Activated T-helper 2 cell treated with anti-CD3 and anti-CD28 coated beads, Interferon-gamma antibody, Interleukin-2, Interleukin-4, amounts not matched to agents 10 μg/mL and 5 μg/mL and 100 μg/mL, durations not matched to agents 14 hours and 24 hours and 36 hours (primary cell): ENCODE results near the gene BTBD19. TPM values are rescaled to one million over a fixed set of nuclear protein-coding genes. Genes with fewer than 3 reads are reported as not detected.
"Not testable (repeated sequence)": the region's sequence is repeated elsewhere in the genome, so short reads cannot be mapped to it uniquely, and the experiment has no call there.

ENCODE experiments used
- DNase-seq: peaks from one replicate; pipeline ENCODE4 v3.0.0; 2021; ENCODE audit warnings: low spot score
- H3K27ac Mint-ChIP-seq: one replicate; pipeline ENCODE4 v1.8.0; 2021; ENCODE audit warnings: mixed read lengths
- H3K27me3 Mint-ChIP-seq: one replicate; pipeline ENCODE4 v1.8.0; 2021; ENCODE audit warnings: low read depth, mixed read lengths
- H3K36me3 Mint-ChIP-seq: one replicate; pipeline ENCODE4 v1.8.0; 2021; ENCODE audit warnings: low read depth, mixed read lengths
- H3K4me1 Mint-ChIP-seq: one replicate; pipeline ENCODE4 v1.8.0; 2021; ENCODE audit warnings: low read depth, mixed read lengths
- H3K4me3 Mint-ChIP-seq: one replicate; pipeline ENCODE4 v1.8.0; 2021; ENCODE audit warnings: low read depth, mild to moderate bottlenecking, moderate library complexity, mixed read lengths
- H3K9me3 Mint-ChIP-seq: one replicate; pipeline ENCODE4 v1.8.0; 2021; ENCODE audit warnings: mixed read lengths
- intact Hi-C: fragments of 100-400 bp; cut with micrococcal nuclease; formaldehyde crosslinking; loops from one replicate; pipeline ENCODE4 v1.15.1; 2023
- total RNA-seq: library from RNA; stranded (reverse); gene quantifications from 2 replicates; pipeline ENCODE4 v1.2.3, GENCODE V29; 2022

BTBD19 gene
- total RNA-seq, 1 donor from 2014 or later, result 17.0 TPM

DNA sequence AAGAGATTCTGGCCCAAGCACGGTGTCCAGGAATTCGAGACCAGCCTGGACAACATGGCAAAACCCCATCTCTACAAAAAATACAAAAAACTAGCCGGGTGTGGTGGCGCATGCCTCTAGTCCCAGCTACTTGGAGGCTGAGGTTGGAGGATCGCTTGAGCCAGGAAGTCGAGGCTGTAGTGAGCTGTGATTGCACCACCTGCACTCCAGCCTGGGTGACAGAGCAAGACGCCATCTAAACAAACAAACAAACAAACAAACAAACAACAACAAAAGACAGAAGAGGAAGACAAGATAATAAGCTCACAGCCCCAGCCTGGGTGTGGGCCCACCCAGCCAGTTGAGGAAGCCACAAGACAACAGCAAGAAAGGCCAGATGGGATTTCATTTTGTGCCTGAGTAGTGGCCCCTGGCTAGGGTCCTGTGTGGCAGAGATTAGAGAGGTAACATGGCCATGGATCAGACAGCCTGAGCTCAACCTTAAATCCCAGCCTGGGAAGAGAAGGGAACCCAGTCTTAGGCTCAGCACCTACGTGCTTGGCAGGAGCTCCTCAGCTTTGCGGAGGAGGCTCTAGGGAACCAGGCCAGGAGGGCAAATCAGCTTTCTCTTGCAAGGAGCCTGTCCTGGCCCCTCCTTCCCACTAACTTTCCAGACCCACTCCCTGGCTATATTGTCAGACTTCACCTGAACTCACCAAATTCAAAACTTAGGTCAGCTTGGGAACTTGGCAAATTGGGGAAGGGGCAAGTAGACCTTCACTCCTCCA is 15.4 kb upstream of the BTBD19 start:
- no peak for DNase-seq
- Mint-ChIP-seq H3K27me3 (no peaks in the 10 kb centered on the region), H3K36me3 (no peaks in the 10 kb centered on the region), H3K4me1 (peaks cover 2% of the 10 kb centered on the region), H3K9me3 (no peaks in the 10 kb centered on the region), H3K27ac (no peak overlapping the region), H3K4me3 (no peak overlapping the region)
- intact Hi-C loops, result no loop called here

DNA sequence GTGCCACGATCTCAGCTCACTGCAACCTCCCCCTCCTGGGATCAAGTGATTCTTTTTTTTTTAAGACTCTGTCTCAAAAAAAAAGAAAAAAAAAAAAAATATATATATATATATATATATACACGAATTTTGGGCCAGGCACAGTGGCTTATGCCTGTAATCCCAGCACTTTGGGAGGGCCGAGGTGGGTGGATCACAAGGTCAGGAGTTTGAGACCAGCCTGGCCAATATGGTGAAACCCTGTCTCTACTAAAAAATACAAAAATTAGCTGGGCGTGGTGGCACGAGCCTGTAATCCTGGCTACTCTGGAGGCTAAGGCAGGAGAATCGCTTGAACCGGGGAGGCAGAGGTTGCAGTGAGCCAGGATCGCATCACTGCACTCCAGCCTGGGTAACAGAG is 10.4 kb upstream of the BTBD19 start:
- DNase-seq, H3K9me3 Mint-ChIP-seq: not testable (repeated sequence)
- intact Hi-C loops, result loop anchor here (2.0 kb wide), 2 partner anchors 13 to 1449 kb away; partner anchors contain the start of gene RAD54L

GRCh38 chr1:44798481-44799365 is 9.6 kb upstream of the BTBD19 start:
- Mint-ChIP-seq H3K27me3 (no peaks in the 10 kb centered on the region), H3K4me3 (peak overlapping the region; percentile 97), H3K4me1 (peaks cover 20% of the 10 kb centered on the region), H3K27ac (peak overlapping the region; percentile 99), H3K9me3 (no peaks in the 10 kb centered on the region), H3K36me3 (peaks cover 31% of the 10 kb centered on the region)
- DNase-seq, result no peak
- intact Hi-C loops, result loop anchor here (2.0 kb wide), 2 partner anchors 14 to 1448 kb away; partner anchors contain the start of gene RAD54L

More for the DNA sequence above, 10.4 kb upstream of the BTBD19 start:
- H3K4me1 Mint-ChIP-seq, result peaks cover 17% of the 10 kb centered on the region
- H3K27me3 Mint-ChIP-seq, H3K27ac Mint-ChIP-seq, H3K4me3 Mint-ChIP-seq: not testable (repeated sequence)
- H3K36me3 Mint-ChIP-seq, result peaks cover 22% of the 10 kb centered on the region

GRCh38 chr1:44799770-44800584 is 8.3 kb upstream of the BTBD19 start, which contains the start of gene PLK3:
TSS of gene PLK3 (plus strand) at chr1:44800377. CDS start at chr1:44800464, 87 bp downstream.
- Mint-ChIP-seq H3K27me3 (no peaks in the 10 kb centered on the region), H3K27ac (peak within 1 kb of the TSS; percentile 99), H3K4me3 (peak within 1 kb of the TSS; percentile 97), H3K4me1 (peaks cover 23% of the 10 kb centered on the region), H3K9me3 (no peaks in the 10 kb centered on the region), H3K36me3 (peaks cover 43% of the 10 kb centered on the region)
- DNase-seq, result peak; percentile 97
- intact Hi-C loops, result loop anchor here (2.0 to 10.0 kb wide), 5 partner anchors 15 to 1447 kb away; partner anchors contain the start of genes GPBP1L1, HECTD3, NASP and RAD54L

DNA sequence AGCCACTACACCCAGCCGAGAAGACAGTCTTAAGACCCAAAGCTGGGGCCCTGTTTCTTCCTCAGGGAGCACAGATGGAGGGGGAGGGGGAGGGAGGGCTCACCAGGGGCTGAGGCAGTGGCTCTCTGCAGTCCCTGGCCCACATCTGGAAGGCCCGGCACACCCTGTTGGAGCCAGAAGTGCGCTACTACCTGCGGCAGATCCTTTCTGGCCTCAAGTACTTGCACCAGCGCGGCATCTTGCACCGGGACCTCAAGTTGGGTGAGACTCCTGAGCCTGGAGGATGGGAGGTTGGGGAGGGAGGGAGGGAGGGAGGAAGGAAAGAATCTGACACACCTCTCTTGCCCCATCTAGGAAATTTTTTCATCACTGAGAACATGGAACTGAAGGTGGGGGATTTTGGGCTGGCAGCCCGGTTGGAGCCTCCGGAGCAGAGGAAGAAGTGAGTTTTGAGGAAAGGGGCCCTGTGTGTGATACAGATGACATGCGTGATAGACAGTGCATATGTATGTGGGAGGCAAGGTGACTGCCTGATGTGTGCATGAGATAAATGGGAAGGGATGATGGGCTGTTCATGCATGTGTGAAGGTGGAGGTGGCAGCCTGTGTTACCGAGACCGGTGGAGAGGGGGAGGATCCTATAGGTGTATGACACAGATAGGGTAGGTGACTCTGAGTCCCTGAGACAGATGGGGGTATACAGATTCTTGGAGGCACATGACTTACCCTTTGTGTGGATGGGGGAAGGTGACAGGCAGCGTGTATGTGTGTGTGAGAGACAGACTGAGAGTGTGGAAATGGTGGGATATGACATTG is 6.6 kb upstream of the BTBD19 start:
- peak overlapping the region; percentile 91 for H3K4me3 Mint-ChIP-seq
- intact Hi-C loops, result loop anchor here (1.0 to 10.0 kb wide), 4 partner anchors 8 to 883 kb away; partner anchors contain the start of genes GPBP1L1, HECTD3, NASP and TMEM69
- no peaks in the 10 kb centered on the region for H3K27me3 Mint-ChIP-seq
- H3K4me1 Mint-ChIP-seq, result peaks cover 29% of the 10 kb centered on the region
- H3K27ac Mint-ChIP-seq, result peak overlapping the region; percentile 98
- H3K36me3 Mint-ChIP-seq, result peaks cover 56% of the 10 kb centered on the region
- H3K9me3 Mint-ChIP-seq, result no peaks in the 10 kb centered on the region
- DNase-seq, result no peak

DNA sequence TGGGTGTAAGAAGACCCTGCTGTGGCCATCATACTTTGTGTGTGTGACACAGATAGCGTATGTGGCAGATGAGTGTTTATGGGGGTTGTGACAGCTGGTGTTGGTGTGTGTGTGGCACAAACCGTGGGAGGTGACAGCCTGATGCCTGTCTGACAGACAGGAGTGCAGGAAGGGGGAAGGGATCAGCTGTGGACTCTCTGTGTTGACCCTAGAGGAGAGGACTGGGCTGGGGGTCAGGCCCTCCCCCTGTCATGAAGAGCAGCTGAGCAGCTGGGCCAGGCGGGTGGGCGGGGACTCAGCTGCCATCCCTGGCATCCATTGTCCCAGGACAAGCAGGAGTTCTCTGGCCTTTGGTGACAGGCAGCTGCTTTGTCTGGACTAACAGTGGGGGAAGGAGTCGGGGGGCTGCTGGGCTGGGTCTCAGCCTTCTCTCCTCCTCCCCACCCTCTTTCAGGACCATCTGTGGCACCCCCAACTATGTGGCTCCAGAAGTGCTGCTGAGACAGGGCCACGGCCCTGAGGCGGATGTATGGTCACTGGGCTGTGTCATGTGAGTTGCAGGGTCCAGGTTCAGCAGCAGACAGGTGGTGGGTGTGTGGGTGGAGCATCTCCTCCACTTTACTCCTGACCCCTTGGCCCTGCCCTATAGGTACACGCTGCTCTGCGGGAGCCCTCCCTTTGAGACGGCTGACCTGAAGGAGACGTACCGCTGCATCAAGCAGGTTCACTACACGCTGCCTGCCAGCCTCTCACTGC is 5.8 kb upstream of the BTBD19 start:
- Mint-ChIP-seq H3K36me3 (peaks cover 64% of the 10 kb centered on the region), H3K27ac (peak overlapping the region; percentile 74), H3K4me1 (peaks cover 36% of the 10 kb centered on the region), H3K4me3 (peak overlapping the region; percentile 91), H3K9me3 (no peaks in the 10 kb centered on the region), H3K27me3 (no peaks in the 10 kb centered on the region)
- intact Hi-C loops, result loop anchor here (5.0 to 10.0 kb wide), 3 partner anchors 210 to 882 kb away; partner anchors contain the start of genes GPBP1L1, HECTD3, NASP and TMEM69
- no peak for DNase-seq

DNA sequence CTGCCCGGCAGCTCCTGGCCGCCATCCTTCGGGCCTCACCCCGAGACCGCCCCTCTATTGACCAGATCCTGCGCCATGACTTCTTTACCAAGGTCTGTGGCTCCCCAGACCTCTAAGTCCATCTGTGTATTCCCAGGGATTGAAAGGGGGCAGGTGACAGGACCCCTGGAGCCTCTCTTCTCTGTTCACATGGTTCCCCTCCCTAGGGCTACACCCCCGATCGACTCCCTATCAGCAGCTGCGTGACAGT is 5.3 kb upstream of the BTBD19 start:
- H3K27ac Mint-ChIP-seq, result peak overlapping the region; percentile 48
- no peak for DNase-seq
- H3K27me3 Mint-ChIP-seq, result no peaks in the 10 kb centered on the region
- H3K4me1 Mint-ChIP-seq, result peaks cover 41% of the 10 kb centered on the region
- H3K36me3 Mint-ChIP-seq, result peaks cover 65% of the 10 kb centered on the region
- intact Hi-C loops, result loop anchor here (5.0 to 10.0 kb wide), 3 partner anchors 209 to 882 kb away; partner anchors contain the start of genes GPBP1L1, HECTD3, NASP and TMEM69
- peak overlapping the region; percentile 91 for H3K4me3 Mint-ChIP-seq
- H3K9me3 Mint-ChIP-seq, result no peaks in the 10 kb centered on the region

- peak overlapping the region; percentile 91 for H3K4me3 Mint-ChIP-seq
- DNase-seq, result no peak
- H3K27me3 Mint-ChIP-seq, result no peaks in the 10 kb centered on the region
- intact Hi-C loops, result loop anchor here (5.0 to 10.0 kb wide), 3 partner anchors 209 to 881 kb away; partner anchors contain the start of genes GPBP1L1, HECTD3, NASP and TMEM69
- peaks cover 45% of the 10 kb centered on the region for H3K4me1 Mint-ChIP-seq
- peak overlapping the region; percentile 48 for H3K27ac Mint-ChIP-seq
- peaks cover 69% of the 10 kb centered on the region for H3K36me3 Mint-ChIP-seq
- H3K9me3 Mint-ChIP-seq, result no peaks in the 10 kb centered on the region
These were observed 4.8 kb upstream of the BTBD19 start for GRCh38 chr1:44803312-44804095.

GRCh38 chr1:44805311-44806024 is 2.9 kb upstream of the BTBD19 start:
- no peak for DNase-seq
- intact Hi-C loops, result loop anchor here (2.0 to 10.0 kb wide), 5 partner anchors 133 to 879 kb away; partner anchors contain the start of genes ARMH1, GPBP1L1, NASP and TESK2
- H3K4me3 Mint-ChIP-seq, result peak overlapping the region; percentile 52

More at GRCh38 chr1:44805311-44806024, 2.9 kb upstream of the BTBD19 start:
- Mint-ChIP-seq H3K4me1 (peaks cover 58% of the 10 kb centered on the region), H3K36me3 (peaks cover 84% of the 10 kb centered on the region), H3K27me3 (no peaks in the 10 kb centered on the region), H3K9me3 (no peaks in the 10 kb centered on the region), H3K27ac (peak overlapping the region; percentile 76)
